Naive thymus-derived CD8-positive, alpha-beta T cell (primary cell): ENCODE measurements around the gene CD6. TPM values are rescaled to one million over a fixed set of nuclear protein-coding genes. Genes with fewer than 3 reads are reported as not detected.

ENCODE experiments used
- ATAC-seq, 2 donors: fragments of 150-1000 bp; cut with Tn5 transposase in 1 of 2; sonication (Bioruptor Pico), chemical (Tn5 transposase) in 1 of 2; 1 replicate in 1 of 2; 2 replicates in 1 of 2; pipeline ENCODE4 v1.10.0; 2021; ENCODE audit warnings: mild to moderate bottlenecking in 2 of 2, moderate library complexity in 2 of 2
- POLR2A ChIA-PET: fragments of 350-600 bp; sonication (Branson Sonifier 250); formaldehyde crosslinking; loops from one replicate; lab custom pipeline; 2021; ENCODE audit warnings: antibody characterized with exemption; lab: Charles Lee
- DNase-seq, 10 donors: peaks; one replicate each; pipeline versions ENCODE4 v3.0.0 to v3.0.0-alpha.2; 2020 to 2022
- H3K27ac Mint-ChIP-seq, 10 donors: one replicate each; pipeline ENCODE4 v1.8.0; 2020 to 2022; ENCODE audit warnings: mild to moderate bottlenecking in 10 of 10, mixed read lengths in 10 of 10, moderate library complexity in 4 of 10, inconsistent platforms in 1 of 10
- H3K27me3 Mint-ChIP-seq, 5 donors: one replicate each; pipeline ENCODE4 v1.8.0; 2021 to 2022; ENCODE audit warnings: mixed read lengths in 5 of 5
- H3K36me3 Mint-ChIP-seq, 3 donors: one replicate each; pipeline ENCODE4 v1.8.0; 2020 to 2022; ENCODE audit warnings: mixed read lengths in 3 of 3, mild to moderate bottlenecking in 2 of 3, inconsistent platforms in 1 of 3
- H3K4me1 Mint-ChIP-seq, 4 donors: one replicate each; pipeline ENCODE4 v1.8.0; 2021 to 2022; ENCODE audit warnings: mixed read lengths in 4 of 4
- H3K4me3 Mint-ChIP-seq, 10 donors: one replicate each; pipeline ENCODE4 v1.8.0; 2020 to 2022; ENCODE audit warnings: mild to moderate bottlenecking in 10 of 10, mixed read lengths in 10 of 10, moderate library complexity in 6 of 10, inconsistent platforms in 1 of 10
- H3K9me3 Mint-ChIP-seq, 9 donors: one replicate each; pipeline ENCODE4 v1.8.0; 2020 to 2022; ENCODE audit warnings: mixed read lengths in 9 of 9, mild to moderate bottlenecking in 3 of 9, inconsistent platforms in 1 of 9, moderate library complexity in 1 of 9
- polyA plus RNA-seq, 3 donors: library from polyadenylated mRNA; unstranded; fragments of 300-500 nt; fragmentation: Illumina TruSeq; gene quantifications; one replicate each; pipeline ENCODE4 v1.2.3, GENCODE V29; 2021
- total RNA-seq, 8 experiments: library from RNA in 2 of 8; stranded (reverse) in 2 of 8; gene quantifications; one replicate each; pipeline ENCODE4 v1.2.3 and lab custom pipeline; 2021 to 2026

The CD6 gene
- total and polyA plus RNA-seq, 5 experiments from 2014 or later: 150 to 405 (median 199) TPM

DNA sequence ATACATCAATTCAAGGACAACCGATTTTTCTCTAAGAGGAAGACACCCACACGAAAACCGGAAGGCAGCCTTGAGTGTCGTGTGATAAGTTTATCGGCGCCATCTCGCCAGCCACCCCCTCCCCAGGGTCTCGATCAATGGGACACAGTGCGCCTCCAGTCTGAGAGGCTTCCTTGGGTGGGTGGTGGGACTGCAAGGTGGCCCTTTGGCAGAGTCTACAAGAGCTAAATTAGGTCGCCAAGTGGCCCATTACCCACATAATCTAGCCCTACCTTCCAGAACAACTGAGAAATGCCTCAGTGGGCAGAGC lies 64.0 kb downstream of the CD6 start:
- no peaks in the 10 kb centered on the region for H3K36me3 Mint-ChIP-seq
- peak overlapping the region in 1 of 10 donors; percentile 38 for H3K27ac Mint-ChIP-seq
- POLR2A ChIA-PET: interaction anchor here (1.0 to 1.9 kb wide), 2 partner anchors 12 to 68 kb away, joined by 3 to 5 read pairs; no protein-coding TSS in a partner anchor
- H3K27me3 Mint-ChIP-seq: no peaks in the 10 kb centered on the region
- H3K9me3 Mint-ChIP-seq: no peaks in the 10 kb centered on the region
- H3K4me1 Mint-ChIP-seq: peaks cover 13 to 60% (median 40%) of the 10 kb centered on the region in 4 donors
- no peak for ATAC-seq
- no peak overlapping the region for H3K4me3 Mint-ChIP-seq
- no peak for DNase-seq

GRCh38 chr11:61037441-61038093 lies 66.1 kb downstream of the CD6 start:
- Mint-ChIP-seq H3K36me3 (no peaks in the 10 kb centered on the region), H3K9me3 (no peaks in the 10 kb centered on the region), H3K4me3 (peak overlapping the region in 2 of 10 donors; percentile 27 to 65), H3K27me3 (no peaks in the 10 kb centered on the region), H3K4me1 (peaks cover 16 to 62% (median 47%) of the 10 kb centered on the region in 4 donors), H3K27ac (peak overlapping the region in 7 of 10 donors; percentile 40 to 89 (median 69))
- ATAC-seq (no peak), DNase-seq (no peak)
- POLR2A ChIA-PET: interaction anchor here (0.7 to 2.0 kb wide), 6 partner anchors 8 to 125 kb away, joined by 3 to 13 read pairs (median 4); no protein-coding TSS in a partner anchor

- Mint-ChIP-seq H3K9me3 (no peaks in the 10 kb centered on the region), H3K36me3 (no peaks in the 10 kb centered on the region), H3K27ac (peak overlapping the region in 9 of 10 donors; percentile 38 to 98 (median 91)), H3K4me3 (no peak overlapping the region), H3K27me3 (no peaks in the 10 kb centered on the region), H3K4me1 (peaks cover 20 to 57% (median 49%) of the 10 kb centered on the region in 4 donors)
- POLR2A ChIA-PET: interaction anchor here (1.0 to 6.0 kb wide), 8 partner anchors 9 to 58 kb away, joined by 3 to 122 read pairs (median 43); no protein-coding TSS in a partner anchor
- DNase-seq (peak in 1 of 10 donors; percentile 44), ATAC-seq (no peak)
These were observed 68.4 kb downstream of the CD6 start for GRCh38 chr11:61039916-61040315.

- DNase-seq (peak; percentile 72 to 95 (median 86)), ATAC-seq (peak; percentile 98 to 99)
- peaks cover 25 to 55% (median 47%) of the 10 kb centered on the region in 4 donors for H3K4me1 Mint-ChIP-seq
- no peaks in the 10 kb centered on the region for H3K9me3 Mint-ChIP-seq
- POLR2A ChIA-PET: interaction anchor here (0.6 to 6.0 kb wide), 35 partner anchors 11 to 135 kb away, joined by 3 to 122 read pairs (median 7); partner anchors contain the start of genes CD5, PRPF19 and TMEM109
- H3K36me3 Mint-ChIP-seq: no peaks in the 10 kb centered on the region
- H3K27ac Mint-ChIP-seq: peak overlapping the region; percentile 95 to 99 (median 98)
- H3K4me3 Mint-ChIP-seq: peak overlapping the region; percentile 67 to 87 (median 78)
- H3K27me3 Mint-ChIP-seq: no peaks in the 10 kb centered on the region
These were observed 70.5 kb downstream of the CD6 start for GRCh38 chr11:61041755-61042518.

DNA sequence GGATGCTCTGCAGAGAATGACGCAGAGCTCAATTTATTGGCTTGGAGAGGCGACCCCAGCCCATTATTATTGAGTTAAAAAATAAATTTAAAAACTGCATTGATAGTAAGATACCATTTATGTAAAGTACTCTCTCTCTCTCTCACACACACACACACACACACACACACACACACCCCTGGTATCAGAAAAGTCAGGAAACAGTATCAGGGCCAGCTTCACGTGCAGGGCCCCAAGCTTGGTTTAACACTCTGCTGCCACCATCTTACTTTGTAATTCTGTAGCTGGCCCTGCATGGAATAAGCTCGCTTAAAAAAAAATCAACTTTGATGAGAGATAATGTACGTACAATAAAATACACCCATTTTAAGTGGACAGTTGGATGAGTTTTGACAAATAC lies 71.1 kb downstream of the CD6 start:
- Mint-ChIP-seq H3K4me1 (peaks cover 29 to 52% (median 48%) of the 10 kb centered on the region in 4 donors), H3K9me3 (no peaks in the 10 kb centered on the region), H3K27ac (peak overlapping the region; percentile 95 to 99 (median 98)), H3K36me3 (no peaks in the 10 kb centered on the region), H3K27me3 (no peaks in the 10 kb centered on the region), H3K4me3 (peak overlapping the region in 9 of 10 donors; percentile 17 to 87 (median 79))
- POLR2A ChIA-PET: interaction anchor here (0.6 to 6.0 kb wide), 34 partner anchors 10 to 136 kb away, joined by 3 to 122 read pairs (median 7); partner anchors contain the start of genes CD5, PRPF19 and TMEM109
- peak in 1 of 10 donors; percentile 67 for DNase-seq
- ATAC-seq: peak; percentile 26 to 38

DNA sequence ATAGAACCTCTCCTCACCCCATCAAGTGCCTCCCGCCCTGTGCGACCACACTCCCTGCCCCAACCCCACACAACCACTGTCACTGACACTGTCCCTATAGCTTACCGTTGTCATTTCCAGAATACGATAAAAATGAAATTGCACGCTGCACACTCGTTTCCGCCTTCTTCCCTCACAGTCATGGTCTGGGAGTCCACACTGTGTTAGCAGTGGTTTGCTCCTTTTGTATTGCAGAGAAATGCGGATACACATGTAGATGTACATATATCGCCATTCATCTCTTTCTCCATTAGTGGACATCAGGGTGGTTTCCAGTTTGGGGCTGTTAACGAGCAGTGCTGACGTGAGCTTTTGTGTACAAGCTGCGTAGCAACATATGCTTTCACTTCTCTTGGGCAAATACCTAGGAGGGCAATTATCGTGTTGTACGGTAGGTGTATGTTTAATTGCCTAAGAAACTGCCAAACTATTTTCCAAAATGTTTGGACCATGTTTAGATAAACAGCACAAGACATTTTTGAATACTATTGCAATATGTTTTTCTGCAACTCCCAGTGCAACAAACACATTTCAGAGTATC lies 71.6 kb downstream of the CD6 start:
- no peak for ATAC-seq
- H3K4me3 Mint-ChIP-seq: peak overlapping the region in 9 of 10 donors; percentile 17 to 86 (median 75)
- H3K36me3 Mint-ChIP-seq: no peaks in the 10 kb centered on the region
- peaks cover 28 to 52% (median 48%) of the 10 kb centered on the region in 4 donors for H3K4me1 Mint-ChIP-seq
- POLR2A ChIA-PET: interaction anchor here (0.7 to 6.0 kb wide), 29 partner anchors 10 to 136 kb away, joined by 3 to 122 read pairs (median 11); partner anchors contain the start of genes CD5 and PRPF19
- no peak for DNase-seq
- peak overlapping the region; percentile 95 to 99 (median 98) for H3K27ac Mint-ChIP-seq
- no peaks in the 10 kb centered on the region for H3K27me3 Mint-ChIP-seq
- H3K9me3 Mint-ChIP-seq: no peaks in the 10 kb centered on the region

DNA sequence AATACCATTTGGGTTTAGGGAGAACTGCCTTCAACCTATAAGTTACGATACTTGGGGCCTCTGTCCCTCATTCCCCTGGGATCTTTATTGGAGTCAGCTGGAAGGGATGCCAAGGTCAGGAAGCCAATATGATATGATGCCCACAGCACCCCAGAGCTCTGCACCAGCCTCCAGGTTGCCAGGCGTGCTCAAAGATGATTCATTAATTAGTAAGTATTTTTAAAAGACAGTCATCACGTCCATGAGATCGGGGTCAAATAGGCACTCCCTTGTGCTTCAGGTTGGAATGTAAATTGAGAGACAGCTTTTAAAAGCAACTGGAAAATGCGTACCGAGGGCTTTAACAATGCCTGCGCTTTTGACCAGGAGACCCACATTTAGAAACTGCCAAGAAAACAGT lies 73.8 kb downstream of the CD6 start:
- no peaks in the 10 kb centered on the region for H3K27me3 Mint-ChIP-seq
- H3K9me3 Mint-ChIP-seq: no peaks in the 10 kb centered on the region
- DNase-seq: peak in 1 of 10 donors; percentile 26
- no peak overlapping the region for H3K4me3 Mint-ChIP-seq
- H3K36me3 Mint-ChIP-seq: no peaks in the 10 kb centered on the region
- no peak for ATAC-seq
- POLR2A ChIA-PET: interaction anchor here (0.9 to 6.0 kb wide), 5 partner anchors 7 to 36 kb away, joined by 3 to 85 read pairs (median 4); no protein-coding TSS in a partner anchor
- peaks cover 37 to 60% (median 57%) of the 10 kb centered on the region in 4 donors for H3K4me1 Mint-ChIP-seq
- peak overlapping the region in 4 of 10 donors; percentile 3 to 56 (median 41) for H3K27ac Mint-ChIP-seq

GRCh38 chr11:61046833-61047232 lies 75.4 kb downstream of the CD6 start:
- H3K27ac Mint-ChIP-seq: peak overlapping the region in 4 of 10 donors; percentile 15 to 65 (median 42)
- H3K9me3 Mint-ChIP-seq: peaks cover 0 to 7% (median 2%) of the 10 kb centered on the region in 9 donors
- POLR2A ChIA-PET: interaction anchor here (0.5 to 1.9 kb wide), 8 partner anchors 18 to 247 kb away, joined by 3 to 12 read pairs (median 4); no protein-coding TSS in a partner anchor
- H3K36me3 Mint-ChIP-seq: peaks cover 0 to 5% (median 4%) of the 10 kb centered on the region in 3 donors
- H3K4me3 Mint-ChIP-seq: no peak overlapping the region
- DNase-seq (peak in 1 of 10 donors; percentile 7), ATAC-seq (no peak)
- peaks cover 34 to 45% (median 44%) of the 10 kb centered on the region in 4 donors for H3K4me1 Mint-ChIP-seq
- H3K27me3 Mint-ChIP-seq: no peaks in the 10 kb centered on the region

- Mint-ChIP-seq H3K4me3 (peak overlapping the region in 8 of 10 donors; percentile 11 to 79 (median 58)), H3K27me3 (no peaks in the 10 kb centered on the region), H3K36me3 (peaks cover 0 to 5% (median 4%) of the 10 kb centered on the region in 3 donors), H3K27ac (peak overlapping the region; percentile 7 to 84 (median 76)), H3K9me3 (peaks cover 0 to 7% (median 2%) of the 10 kb centered on the region in 9 donors), H3K4me1 (peaks cover 27 to 42% (median 38%) of the 10 kb centered on the region in 4 donors)
- DNase-seq (peak in 1 of 10 donors; percentile 19), ATAC-seq (peak in 1 of 2 donors; percentile 29)
- POLR2A ChIA-PET: interaction anchor here (0.9 to 2.8 kb wide), 7 partner anchors 13 to 77 kb away, joined by 3 to 10 read pairs (median 4); partner anchors contain the start of gene CD6
These were observed 77.0 kb downstream of the CD6 start for GRCh38 chr11:61048368-61049062.

DNA sequence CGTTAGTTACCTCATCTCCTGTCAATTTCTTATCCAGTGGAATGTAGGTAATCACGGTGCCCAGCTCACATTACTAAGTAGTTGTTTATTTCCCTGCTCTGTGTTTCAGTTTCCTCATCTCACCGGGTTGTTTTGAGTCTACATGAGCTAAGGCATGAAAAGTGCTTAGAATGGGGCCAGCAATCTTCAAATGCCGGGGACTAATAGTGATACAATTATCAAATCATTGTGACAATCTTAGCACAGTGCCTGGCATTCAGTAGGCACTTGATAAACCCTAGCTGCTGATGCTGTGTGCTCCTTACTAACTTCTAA lies 77.5 kb downstream of the CD6 start:
- POLR2A ChIA-PET: interaction anchor here (0.9 to 2.8 kb wide), 9 partner anchors 21 to 78 kb away, joined by 3 to 10 read pairs (median 4); partner anchors contain the start of gene CD6
- no peaks in the 10 kb centered on the region for H3K27me3 Mint-ChIP-seq
- peak; percentile 22 to 29 for ATAC-seq

DNA sequence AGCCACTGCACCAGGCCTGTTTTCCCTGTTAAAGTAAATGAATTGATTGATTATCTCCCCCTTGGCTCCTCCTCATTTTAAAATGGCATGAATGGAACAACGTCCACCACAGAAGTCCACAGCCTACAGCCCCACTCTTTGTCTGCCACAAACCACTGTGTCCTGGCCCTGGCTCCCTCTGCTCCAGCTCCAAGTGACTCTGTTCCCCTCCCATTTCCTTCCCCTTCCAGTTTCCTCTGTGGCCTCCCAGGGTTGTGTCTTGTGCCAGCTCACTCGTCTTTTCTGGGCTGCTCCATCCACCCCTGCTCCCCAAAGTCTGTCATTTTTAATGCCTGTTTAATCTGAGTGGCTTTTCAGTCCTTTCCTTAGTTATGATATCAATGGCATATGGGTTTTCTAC lies 78.4 kb downstream of the CD6 start:
- POLR2A ChIA-PET: interaction anchor here (0.5 to 5.8 kb wide), 8 partner anchors 8 to 78 kb away, joined by 3 to 30 read pairs (median 4); partner anchors contain the start of gene CD6
- DNase-seq (no peak), ATAC-seq (no peak)
- H3K27ac Mint-ChIP-seq: peak overlapping the region in 6 of 10 donors; percentile 47 to 76 (median 56)
- H3K4me1 Mint-ChIP-seq: peaks cover 27 to 49% (median 45%) of the 10 kb centered on the region in 4 donors
- H3K4me3 Mint-ChIP-seq: peak overlapping the region in 3 of 10 donors; percentile 27 to 50 (median 30)
- H3K9me3 Mint-ChIP-seq: peaks cover 0 to 7% (median 2%) of the 10 kb centered on the region in 9 donors
- no peaks in the 10 kb centered on the region for H3K27me3 Mint-ChIP-seq
- peaks cover 0 to 5% (median 4%) of the 10 kb centered on the region in 3 donors for H3K36me3 Mint-ChIP-seq

More for the DNA sequence above, 77.5 kb downstream of the CD6 start:
- H3K4me3 Mint-ChIP-seq: peak overlapping the region in 8 of 10 donors; percentile 11 to 79 (median 58)
- peaks cover 0 to 5% (median 4%) of the 10 kb centered on the region in 3 donors for H3K36me3 Mint-ChIP-seq
- peak overlapping the region; percentile 7 to 84 (median 68) for H3K27ac Mint-ChIP-seq
- H3K4me1 Mint-ChIP-seq: peaks cover 27 to 47% (median 43%) of the 10 kb centered on the region in 4 donors
- H3K9me3 Mint-ChIP-seq: peaks cover 0 to 7% (median 2%) of the 10 kb centered on the region in 9 donors
- peak in 1 of 10 donors; percentile 11 for DNase-seq
